ENCODE measurements around the gene DDX49.

DDX49 gene

DNA sequence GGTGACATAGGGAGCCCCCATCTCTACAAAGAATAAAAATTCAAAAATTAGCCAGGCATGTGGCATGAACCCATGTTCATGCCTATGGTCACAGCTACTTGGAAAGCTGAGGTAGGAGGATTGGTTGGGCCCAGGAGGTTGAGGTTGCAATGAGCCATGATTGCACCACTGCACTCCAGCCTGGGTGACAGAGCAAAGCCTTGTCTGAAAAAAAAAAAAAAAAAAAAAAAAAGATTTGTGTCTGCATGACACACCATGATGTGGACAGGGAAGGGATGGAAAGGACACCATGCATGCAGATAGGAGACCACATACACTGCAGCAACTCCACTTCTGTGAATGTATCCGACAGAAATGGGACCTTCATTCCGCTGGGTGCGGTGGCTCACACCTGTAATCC lies 55.5 kb downstream of the DDX49 start:
- DNase-seq (ENCODE audit: low read depth): no peak

DNA sequence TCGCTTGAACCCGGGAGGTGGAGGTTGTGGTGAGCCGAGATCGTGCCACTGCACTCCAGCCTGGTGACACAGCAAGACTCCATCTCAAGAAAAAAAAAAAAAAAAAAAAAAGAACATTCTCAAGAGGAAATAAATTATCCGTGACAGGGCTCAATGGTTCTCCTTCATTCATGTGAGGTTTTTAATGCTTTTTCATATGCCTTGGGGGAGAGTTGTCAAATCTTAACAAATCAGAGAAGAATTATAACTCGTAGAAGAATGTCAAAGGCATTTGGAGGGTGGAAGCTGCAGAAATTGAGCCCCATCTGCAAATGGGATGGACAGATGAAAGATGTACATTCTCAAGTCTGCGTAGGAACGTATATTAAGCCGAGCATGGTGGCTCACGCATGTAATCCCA lies 56.4 kb downstream of the DDX49 start:
- no peak for DNase-seq (ENCODE audit: low read depth)

Measured in GM04503 (cell line).